MCF 10A (cell line): ENCODE results near the gene SIK2. TPM values are rescaled to one million over a fixed set of nuclear protein-coding genes. Genes with fewer than 3 reads are reported as not detected.

Experiments used
- BruUV-seq: library from RNA; stranded (reverse); fragments of 400-500 nt; replicated peaks from 2 replicates; lab custom pipeline; 2021; lab: Mats Ljungman, UMichigan
- CTCF ChIA-PET: fragments of 300-600 bp; sonication (Branson Sonifier 250); formaldehyde crosslinking; extraction: SDS; loops from one replicate; lab custom pipeline; 2021; ENCODE audit warnings: antibody characterized with exemption, inconsistent platforms; lab: Yijun Ruan, JAX
- POLR2A ChIA-PET: fragments of 300-600, 350-650 bp; sonication (Branson Sonifier 250); formaldehyde crosslinking; extraction: SDS; loops from one replicate; lab custom pipeline; 2020; ENCODE audit warnings: antibody characterized with exemption, inconsistent platforms; lab: Yijun Ruan, JAX
- DNase-seq: peaks from one replicate; pipeline ENCODE4 v3.0.0-alpha.2; 2018; ENCODE audit not compliant: unreplicated experiment
- H3K27ac Mint-ChIP-seq: one replicate; pipeline ENCODE4 v1.8.0; 2022; ENCODE audit warnings: mild to moderate bottlenecking, low read depth, mixed read lengths; ENCODE audit not compliant: unreplicated experiment
- H3K27me3 Mint-ChIP-seq: one replicate; pipeline ENCODE4 v1.8.0; 2022; ENCODE audit warnings: mixed read lengths; ENCODE audit not compliant: insufficient read depth, unreplicated experiment
- H3K36me3 Mint-ChIP-seq: one replicate; pipeline ENCODE4 v1.8.0; 2022; ENCODE audit warnings: mild to moderate bottlenecking, moderate library complexity, mixed read lengths; ENCODE audit not compliant: insufficient read depth, unreplicated experiment
- H3K4me1 Mint-ChIP-seq: one replicate; pipeline ENCODE4 v1.8.0; 2022; ENCODE audit warnings: mixed read lengths; ENCODE audit not compliant: insufficient read depth, unreplicated experiment
- H3K4me3 Mint-ChIP-seq: one replicate; pipeline ENCODE4 v1.8.0; 2022; ENCODE audit warnings: mild to moderate bottlenecking, moderate library complexity, mixed read lengths; ENCODE audit not compliant: unreplicated experiment
- H3K9me3 Mint-ChIP-seq: one replicate; pipeline ENCODE4 v1.8.0; 2022; ENCODE audit warnings: mixed read lengths; ENCODE audit not compliant: unreplicated experiment
- intact Hi-C: fragments of 100-400 bp; cut with micrococcal nuclease; formaldehyde crosslinking; loops from 2 replicates; pipeline ENCODE4 v1.14.1; 2022
- total RNA-seq: library from RNA; stranded (reverse); gene quantifications from 2 replicates; pipeline ENCODE4 v1.2.3, GENCODE V29; 2022
- TF ChIP-seq, protein P1 (sequence below): fragments of 200-600 bp; IDR thresholded peaks from one replicate; pipeline ENCODE4 v1.8.0; 2022; ENCODE audit warnings: antibody characterized with exemption, mild to moderate bottlenecking; ENCODE audit not compliant: unreplicated experiment

The SIK2 gene
- total RNA-seq, 1 experiment from 2014 or later = 13.7 TPM

DNA sequence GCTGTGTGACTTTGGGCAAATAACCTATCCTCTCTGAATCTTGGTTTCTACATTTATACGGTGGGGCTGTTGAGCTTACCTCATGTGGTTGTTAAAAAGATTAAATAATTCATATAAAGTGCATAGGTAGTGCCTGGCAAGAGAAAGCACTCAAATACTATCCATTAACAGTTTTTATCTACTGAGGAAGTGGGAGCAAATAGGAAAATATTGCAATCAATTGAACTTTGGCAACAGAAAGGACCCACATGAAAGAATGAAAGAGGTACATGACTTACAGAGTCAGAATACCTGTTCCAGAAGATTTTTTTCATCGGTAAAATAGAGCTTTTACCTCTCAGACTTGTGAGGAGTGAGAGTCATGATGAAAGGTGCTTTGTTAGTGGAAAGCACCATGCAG, 170.3 kb downstream of the SIK2 start:
- no peak for DNase-seq
- intact Hi-C loops = no loop called here
- ChIA-PET CTCF (interaction anchor here (1.4 kb wide), 1 partner anchor 144 kb away, joined by 3 read pairs; no protein-coding TSS in a partner anchor), POLR2A (interaction anchor here (0.6 kb wide), 1 partner anchor 22 kb away, joined by 3 read pairs; no protein-coding TSS in a partner anchor)
- Mint-ChIP-seq H3K27me3 (no peaks in the 10 kb centered on the region), H3K36me3 (no peaks in the 10 kb centered on the region), H3K9me3 (no peaks in the 10 kb centered on the region), H3K4me3 (no peak overlapping the region), H3K27ac (no peak overlapping the region), H3K4me1 (peaks cover 5% of the 10 kb centered on the region)
- BruUV-seq = no TSS peak
- TF ChIP-seq, protein P1, sequence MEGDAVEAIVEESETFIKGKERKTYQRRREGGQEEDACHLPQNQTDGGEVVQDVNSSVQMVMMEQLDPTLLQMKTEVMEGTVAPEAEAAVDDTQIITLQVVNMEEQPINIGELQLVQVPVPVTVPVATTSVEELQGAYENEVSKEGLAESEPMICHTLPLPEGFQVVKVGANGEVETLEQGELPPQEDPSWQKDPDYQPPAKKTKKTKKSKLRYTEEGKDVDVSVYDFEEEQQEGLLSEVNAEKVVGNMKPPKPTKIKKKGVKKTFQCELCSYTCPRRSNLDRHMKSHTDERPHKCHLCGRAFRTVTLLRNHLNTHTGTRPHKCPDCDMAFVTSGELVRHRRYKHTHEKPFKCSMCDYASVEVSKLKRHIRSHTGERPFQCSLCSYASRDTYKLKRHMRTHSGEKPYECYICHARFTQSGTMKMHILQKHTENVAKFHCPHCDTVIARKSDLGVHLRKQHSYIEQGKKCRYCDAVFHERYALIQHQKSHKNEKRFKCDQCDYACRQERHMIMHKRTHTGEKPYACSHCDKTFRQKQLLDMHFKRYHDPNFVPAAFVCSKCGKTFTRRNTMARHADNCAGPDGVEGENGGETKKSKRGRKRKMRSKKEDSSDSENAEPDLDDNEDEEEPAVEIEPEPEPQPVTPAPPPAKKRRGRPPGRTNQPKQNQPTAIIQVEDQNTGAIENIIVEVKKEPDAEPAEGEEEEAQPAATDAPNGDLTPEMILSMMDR = no peak

DNA sequence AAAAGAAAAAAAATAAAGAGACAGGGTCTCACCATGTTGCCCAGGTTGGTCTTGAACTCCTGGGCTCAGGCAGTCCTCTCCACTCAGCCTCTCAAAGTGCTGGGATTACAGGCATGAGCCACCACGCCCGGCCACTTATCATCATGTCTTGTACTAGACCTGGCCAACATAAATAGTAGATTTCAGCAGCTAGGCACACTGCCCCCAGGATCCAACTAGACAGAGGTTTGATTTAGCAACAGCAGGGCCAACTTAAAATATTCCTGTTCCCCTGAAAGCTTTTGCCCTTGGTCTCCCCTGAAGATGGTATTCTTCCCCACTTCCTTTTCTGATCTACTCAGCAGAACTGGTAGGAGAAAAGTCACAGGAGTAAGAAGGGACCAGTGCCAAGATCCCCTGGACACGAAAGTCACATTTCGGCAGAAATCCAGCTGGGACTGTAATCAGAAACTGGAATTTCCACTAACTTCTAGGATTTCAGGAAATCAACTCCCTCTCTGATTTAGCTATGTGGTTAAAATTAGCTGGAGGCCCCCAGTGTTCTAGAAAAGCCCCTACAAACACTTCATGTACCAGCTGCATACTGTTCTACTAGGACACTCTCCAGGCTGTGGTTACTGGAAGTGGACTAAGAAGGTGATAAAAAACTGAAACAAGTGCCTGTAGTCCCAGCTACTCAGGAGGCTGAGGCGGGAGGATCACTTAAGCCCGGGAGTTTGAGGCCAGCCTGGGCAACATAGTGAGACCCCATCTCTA, 172.9 kb downstream of the SIK2 start:
- Mint-ChIP-seq H3K4me3 (no peak overlapping the region), H3K9me3 (no peaks in the 10 kb centered on the region), H3K27ac (no peak overlapping the region), H3K27me3 (no peaks in the 10 kb centered on the region), H3K36me3 (no peaks in the 10 kb centered on the region), H3K4me1 (peaks cover 5% of the 10 kb centered on the region)
- CTCF ChIA-PET = interaction anchor here (0.8 to 5.3 kb wide), 8 partner anchors 17 to 322 kb away, joined by 3 to 55 read pairs (median 14); partner anchors contain the start of gene SIK2
- POLR2A ChIA-PET = interaction anchor here (1.2 to 4.8 kb wide), 2 partner anchors 8 to 163 kb away, joined by 3 to 35 read pairs; partner anchors contain the start of gene PPP2R1B
- TF ChIP-seq, protein P1 = no peak
- intact Hi-C loops = no loop called here
- BruUV-seq = no TSS peak
- DNase-seq = no peak

DNA sequence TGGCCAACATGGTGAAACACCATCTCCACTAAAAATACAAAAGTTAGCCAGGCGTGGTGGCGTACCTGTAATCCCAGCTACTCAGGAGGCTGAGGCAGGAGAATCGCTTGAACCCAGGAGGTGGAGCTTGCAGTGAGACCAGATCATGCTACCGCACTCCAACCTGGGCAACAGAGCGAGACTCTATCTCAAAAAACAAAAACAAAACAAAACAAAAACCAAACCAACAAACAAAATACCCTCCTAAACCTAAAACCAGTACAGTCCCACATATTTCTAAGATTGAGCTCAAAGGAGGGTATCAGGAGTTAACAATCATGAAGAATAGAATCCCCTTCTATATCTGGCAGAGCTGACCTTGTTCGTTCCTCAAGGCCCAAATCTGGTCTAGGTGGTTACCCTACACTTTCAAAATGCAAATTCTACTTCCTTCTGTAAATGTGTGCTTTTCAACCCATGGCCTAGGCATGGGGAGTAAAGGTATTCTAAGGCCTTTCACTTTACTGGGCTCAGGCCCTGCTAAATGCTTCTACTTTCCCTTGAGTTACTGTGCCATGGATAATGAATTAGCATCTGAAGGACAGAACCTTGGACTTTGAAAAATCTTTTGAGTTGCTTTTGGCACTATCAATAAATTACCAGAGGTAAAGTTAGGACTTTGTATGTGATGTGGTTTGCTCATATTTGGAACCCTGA, 174.3 kb downstream of the SIK2 start:
- ChIA-PET CTCF (interaction anchor here (0.6 to 5.3 kb wide), 51 partner anchors 9 to 500 kb away, joined by 3 to 55 read pairs (median 4); partner anchors contain the start of genes PPP2R1B and SIK2), POLR2A (interaction anchor here (0.6 to 4.8 kb wide), 8 partner anchors 9 to 214 kb away, joined by 3 to 35 read pairs (median 4); partner anchors contain the start of genes PPP2R1B and SIK2)
- no peak overlapping the region for H3K27ac Mint-ChIP-seq
- H3K4me1 Mint-ChIP-seq = no peaks in the 10 kb centered on the region
- no peaks in the 10 kb centered on the region for H3K36me3 Mint-ChIP-seq
- no peak for DNase-seq
- intact Hi-C loops = loop anchor here (1.0 to 2.0 kb wide), 5 partner anchors 64 to 322 kb away; partner anchors contain the start of gene SIK2
- H3K9me3 Mint-ChIP-seq = no peaks in the 10 kb centered on the region
- no TSS peak for BruUV-seq
- no peak overlapping the region for H3K4me3 Mint-ChIP-seq
- TF ChIP-seq, protein P1 = no peak
- no peaks in the 10 kb centered on the region for H3K27me3 Mint-ChIP-seq
